Measurements from ENCODE around the gene B3GNT3.

The B3GNT3 gene

DNA sequence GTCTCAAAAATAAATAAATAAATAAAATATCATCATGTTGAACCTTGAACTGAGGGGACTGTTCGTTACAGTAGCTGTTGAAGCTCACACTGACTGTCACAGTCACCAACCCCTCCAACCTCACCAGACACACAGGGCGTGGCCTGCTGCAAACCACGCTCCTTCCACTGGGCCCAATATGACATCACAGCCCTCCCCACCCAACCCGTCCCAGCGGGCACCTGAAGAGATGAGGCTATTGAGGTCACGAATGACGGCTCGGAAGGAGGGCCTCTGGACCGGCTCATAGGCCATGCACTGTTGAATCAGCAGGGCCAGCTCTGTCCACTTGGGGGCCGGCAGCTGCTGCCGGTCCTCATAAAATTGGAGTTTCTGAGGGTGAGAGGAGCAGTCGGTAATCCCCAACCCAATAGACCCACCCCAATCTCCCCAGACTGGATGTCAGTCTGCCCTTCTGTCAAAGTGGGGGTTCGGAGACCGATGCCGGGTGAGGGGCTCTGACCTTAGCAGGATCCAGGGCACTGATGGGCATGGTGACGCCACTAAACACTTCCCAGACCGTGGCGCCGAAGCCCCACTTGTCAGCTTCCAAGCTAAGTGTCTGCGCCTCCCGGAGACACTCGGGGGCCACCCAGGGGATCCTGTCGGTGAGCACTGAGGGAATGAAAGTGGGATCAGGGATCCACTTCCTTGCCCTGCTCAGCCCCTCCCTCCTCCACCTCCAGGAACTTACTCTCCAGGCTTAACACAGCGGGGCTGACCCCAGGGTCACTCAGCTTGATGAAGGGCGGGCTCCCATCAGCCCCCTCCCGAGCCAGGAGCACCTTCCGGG lies 39.6 kb downstream of the B3GNT3 start:
- DNase-seq (ENCODE audit: low spot score) = no peak

DNA sequence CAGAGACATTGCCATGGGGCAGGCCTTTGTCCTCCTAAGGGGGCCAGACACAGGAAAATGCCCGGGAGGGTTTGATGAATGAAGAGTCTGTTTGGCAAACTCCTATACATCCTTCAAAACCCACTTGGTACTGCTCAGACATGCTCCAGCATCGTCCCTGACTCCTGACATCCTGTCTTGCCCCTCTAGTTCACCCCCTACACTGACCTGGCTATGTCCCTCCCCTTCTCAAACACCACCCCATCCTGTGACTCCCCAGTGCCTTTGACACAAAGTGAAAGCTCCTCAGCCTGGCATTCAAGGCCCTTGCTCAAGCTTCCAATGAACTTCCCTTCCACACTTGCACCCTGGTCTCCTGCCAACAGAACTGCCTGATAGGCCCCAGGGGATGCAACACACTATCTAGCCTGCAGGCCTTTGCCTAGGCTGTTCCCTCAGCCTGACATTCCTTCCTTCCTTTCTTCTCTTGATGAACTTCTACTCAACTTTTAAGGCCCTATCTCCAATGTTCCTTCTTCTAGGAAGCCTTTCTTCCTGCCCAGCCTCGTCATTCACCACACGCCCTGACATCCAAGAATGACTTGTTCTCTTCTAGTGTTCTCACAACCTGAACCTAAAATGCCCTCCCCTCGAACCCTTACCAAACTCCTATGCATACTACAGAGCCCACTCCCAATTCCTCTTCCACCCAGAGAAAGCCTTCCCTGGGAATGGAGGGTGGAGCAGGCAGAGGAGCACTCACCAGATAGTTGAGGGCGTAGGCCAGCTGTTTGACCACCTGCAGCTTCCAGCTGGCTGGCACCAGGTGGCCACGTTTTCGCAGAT lies 40.5 kb downstream of the B3GNT3 start:
- no peak for DNase-seq (ENCODE audit: low spot score)

DNA sequence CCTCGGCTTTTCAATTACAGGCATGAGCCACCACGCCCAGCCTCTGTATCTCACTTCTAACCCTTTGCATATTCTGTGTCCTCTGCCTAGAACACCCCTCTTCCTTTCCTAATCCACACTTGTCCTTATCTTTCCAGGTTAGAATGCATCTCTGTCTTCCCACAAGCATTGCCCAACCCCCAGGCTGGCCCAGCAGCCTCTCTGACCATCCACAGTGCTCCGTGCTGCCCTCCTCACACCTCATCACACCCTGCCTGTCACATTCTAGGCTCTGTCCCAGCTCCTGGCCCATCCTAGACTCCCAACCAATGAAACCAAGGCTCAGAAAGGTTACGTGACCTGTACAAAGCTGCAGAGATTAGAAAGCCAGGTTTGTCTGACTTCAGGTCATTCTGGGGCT lies 41.6 kb downstream of the B3GNT3 start:
- DNase-seq (ENCODE audit: low spot score) = no peak

DNA sequence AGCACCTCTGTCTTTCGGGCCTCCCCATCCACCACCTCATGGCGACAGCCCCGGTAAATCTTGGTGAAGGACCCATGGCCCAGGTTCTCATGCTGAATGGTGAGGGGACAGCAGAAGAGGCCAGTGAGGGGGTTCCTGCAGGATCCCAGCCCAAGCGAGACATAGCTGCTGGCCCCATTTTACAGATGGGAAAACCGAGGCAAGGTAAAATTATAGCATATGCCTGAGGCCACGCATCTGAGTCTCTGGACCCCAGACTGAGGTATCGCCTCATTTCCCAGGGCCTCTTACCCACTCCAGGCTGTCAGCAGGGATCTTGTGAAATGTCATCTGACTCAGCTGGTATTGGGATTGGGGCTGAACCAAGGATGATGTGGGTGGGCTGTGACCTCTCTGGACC lies 43.0 kb downstream of the B3GNT3 start:
- no peak for DNase-seq (ENCODE audit: low spot score)

DNA sequence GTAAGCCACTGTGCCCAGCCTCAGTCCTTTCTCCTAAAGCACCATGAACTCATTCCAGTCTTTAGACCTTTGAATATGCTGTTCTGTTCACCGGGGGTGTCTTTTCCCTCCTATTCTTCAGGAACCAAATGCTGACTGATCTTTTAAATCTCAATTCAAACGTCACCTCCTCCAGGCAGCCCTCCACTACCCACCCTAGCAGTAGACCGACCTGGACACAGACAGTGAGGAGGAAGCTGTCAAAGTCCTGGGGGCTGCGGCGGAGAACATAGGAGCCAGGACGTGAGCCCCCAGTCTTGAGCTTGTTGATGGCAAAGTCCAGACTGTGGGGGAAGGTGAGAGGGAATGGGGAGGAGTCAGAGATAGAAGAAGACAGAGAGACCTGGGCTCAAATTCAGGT lies 45.1 kb downstream of the B3GNT3 start:
- no peak for DNase-seq (ENCODE audit: low spot score)

DNA sequence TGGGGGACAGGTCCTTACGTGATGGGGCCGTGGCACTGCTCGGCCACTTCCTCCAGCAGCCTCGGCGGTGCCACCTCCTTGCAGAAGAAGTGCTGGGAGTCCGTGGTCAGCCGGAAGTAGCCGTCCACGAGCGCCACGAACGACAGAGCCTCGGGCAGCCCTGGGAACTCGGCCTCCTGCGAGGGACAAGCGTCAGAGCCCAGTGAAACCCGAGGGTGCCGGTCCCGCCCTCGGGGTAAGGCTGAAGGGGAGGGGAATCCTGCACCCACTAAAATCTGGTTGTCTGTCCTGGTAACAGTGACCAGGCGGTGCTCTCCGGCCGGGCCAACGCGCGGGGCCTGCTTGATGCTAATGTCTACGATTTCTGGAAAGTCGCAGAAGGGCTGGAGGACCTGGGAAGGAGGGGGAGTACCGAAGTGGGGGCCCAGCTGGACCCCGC lies 46.5 kb downstream of the B3GNT3 start:
- no peak for DNase-seq (ENCODE audit: low spot score)

- DNase-seq (ENCODE audit: low spot score) = peak; percentile 23
Measured at GRCh38 chr19:17841810-17842662, 47.1 kb downstream of the B3GNT3 start.

- DNase-seq (ENCODE audit: low spot score) = no peak
Measured at GRCh38 chr19:17842663-17843291, 47.8 kb downstream of the B3GNT3 start.

GRCh38 chr19:17843292-17843827 lies 48.4 kb downstream of the B3GNT3 start:
- DNase-seq (ENCODE audit: low spot score) = no peak

DNA sequence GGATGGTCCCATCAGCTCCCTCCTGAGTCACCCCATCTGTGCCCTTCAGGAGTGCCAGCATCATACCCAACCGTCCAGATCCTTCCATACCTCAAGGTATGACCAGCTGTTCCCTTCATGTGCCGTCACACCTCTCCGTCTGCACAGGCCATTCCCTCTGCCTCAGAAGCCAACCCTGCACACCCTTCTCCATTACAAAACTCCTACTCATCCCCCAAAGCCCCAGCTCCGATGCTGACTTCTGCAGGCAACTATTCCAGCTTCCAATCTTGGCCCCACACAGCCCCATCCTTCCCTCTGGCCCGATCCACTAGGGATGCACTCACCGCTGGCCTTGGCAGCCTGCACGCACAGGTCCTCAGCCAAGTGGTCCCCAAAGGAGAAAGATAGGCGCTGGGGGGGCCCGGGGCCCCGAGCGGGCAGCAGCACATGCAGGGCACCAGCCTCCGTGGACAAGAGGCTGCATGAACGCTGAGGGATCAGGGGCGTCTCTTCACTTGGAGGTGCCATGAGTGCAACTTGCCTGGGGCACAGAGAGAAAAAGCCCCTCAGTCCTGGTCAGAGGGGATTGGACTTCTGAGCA lies 49.1 kb downstream of the B3GNT3 start:
- no peak for DNase-seq (ENCODE audit: low spot score)

- DNase-seq (ENCODE audit: low spot score) = no peak
Measured at GRCh38 chr19:17846146-17846545, 51.2 kb downstream of the B3GNT3 start.

GRCh38 chr19:17847538-17848366 lies 52.8 kb downstream of the B3GNT3 start, which contains the start of gene JAK3:
TSS of gene JAK3 (minus strand) at chr19:17847982. CDS start at chr19:17844417, 3,565 bp downstream.
- no peak for DNase-seq (ENCODE audit: low spot score)

GRCh38 chr19:17848595-17849292 lies 53.8 kb downstream of the B3GNT3 start:
- no peak for DNase-seq (ENCODE audit: low spot score)

DNA sequence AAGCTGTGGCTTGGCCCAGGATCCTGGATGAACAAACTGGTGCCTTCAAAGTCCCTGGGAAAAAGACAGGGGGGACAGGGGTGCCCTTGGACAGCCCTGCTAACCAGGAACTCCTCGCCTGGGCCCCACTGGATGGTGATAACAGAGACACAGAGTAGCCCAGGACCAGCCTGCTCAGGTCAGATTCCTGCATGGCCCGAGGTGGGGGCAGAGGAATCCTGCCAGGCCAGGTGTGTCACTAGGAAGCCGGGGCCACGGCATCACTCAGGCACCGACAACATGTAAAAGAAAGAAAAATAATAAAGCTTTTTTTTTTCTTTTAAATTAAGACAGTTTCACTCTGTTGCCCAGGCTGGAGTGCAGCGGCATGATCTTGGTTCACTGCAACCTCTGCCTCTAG lies 59.1 kb downstream of the B3GNT3 start:
- no peak for DNase-seq (ENCODE audit: low spot score)

DNA sequence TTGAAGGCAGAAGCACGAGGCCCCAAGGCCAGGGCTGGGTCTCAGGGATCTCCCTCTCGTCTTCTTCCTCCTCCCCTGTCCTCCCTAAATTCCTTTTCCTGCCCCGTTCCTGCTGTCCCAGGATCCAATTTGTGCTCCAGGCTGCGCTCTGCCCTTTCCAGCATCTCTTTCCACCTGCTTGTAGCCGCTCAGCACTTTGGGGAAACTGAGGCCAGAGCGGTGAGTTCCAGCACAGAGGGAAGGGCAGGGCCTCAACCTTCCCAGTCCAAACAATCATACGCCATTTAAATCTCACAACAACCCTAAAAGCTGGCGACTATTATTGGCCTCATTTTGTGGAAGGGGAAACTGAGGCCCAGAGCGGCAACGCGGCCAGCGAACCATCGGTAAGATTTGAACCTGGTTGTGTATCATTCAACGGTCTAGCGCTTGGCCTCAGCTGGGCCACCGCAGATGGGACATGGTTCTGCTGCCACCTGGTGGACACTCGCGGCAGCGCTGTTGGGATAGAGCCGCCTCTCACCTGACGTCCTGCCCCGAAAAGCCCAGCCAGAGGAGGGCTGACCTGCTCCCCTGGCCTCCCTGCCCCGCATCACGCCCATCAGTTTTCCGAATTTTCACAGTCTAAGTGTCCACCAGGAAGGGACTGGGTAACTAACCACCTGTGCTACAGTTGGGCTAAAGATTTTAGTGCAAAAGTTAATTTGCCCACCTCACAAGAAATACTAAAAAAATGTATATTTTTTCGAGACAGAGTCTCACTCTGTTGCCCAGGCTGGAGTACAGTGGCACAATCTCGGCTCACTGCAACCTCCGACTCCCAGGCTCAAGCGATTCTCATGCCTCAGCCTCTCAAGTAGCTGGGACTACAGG lies 60.6 kb downstream of the B3GNT3 start:
- DNase-seq (ENCODE audit: low spot score) = peak; percentile 82

DNA sequence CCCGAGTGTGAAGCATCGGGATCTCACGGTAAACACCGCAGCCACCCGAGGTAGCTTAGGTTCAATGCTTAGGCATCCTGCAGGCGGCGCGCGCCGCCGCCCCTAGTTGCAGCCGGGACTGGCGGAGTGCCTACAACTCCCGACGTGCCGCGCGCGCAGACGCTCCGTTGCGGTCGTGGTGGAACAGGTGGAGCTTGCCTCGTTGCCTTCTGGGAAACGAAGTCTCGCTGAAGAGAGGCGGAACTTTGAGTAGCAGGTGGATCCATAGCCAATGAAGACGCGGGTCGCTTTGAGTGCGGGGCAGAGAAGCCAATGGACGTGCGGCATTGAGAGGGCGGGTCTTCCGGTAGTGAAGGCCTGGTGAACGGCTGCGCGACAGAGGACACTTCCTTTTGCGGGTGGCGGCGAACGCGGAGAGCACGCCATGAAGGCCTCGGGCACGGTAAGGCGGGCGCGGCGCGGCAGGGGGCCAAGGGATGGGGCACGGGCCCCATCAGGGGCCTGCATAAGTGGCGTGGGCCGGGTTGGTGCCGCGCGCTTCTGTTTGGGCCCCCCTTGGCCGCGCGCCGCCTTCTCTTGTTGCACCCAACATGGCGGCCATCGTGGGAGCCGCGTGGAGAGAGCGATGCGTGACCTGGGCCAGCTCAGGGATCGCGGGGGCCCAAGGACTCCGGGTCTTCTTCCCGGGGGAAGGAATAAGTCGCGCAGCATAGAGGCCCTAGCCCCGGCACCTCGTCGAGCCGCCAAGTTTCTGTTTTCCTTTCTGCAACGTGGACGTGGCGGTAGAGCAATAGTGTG lies 64.8 kb downstream of the B3GNT3 start, which contains the start of gene RPL18A:
Gene RPL18A (plus strand): TSS at position 378 of the 798 bp plus-strand sequence. CDS start 47 bp downstream, at position 425.
- DNase-seq (ENCODE audit: low spot score) = peak; percentile 100

DNA sequence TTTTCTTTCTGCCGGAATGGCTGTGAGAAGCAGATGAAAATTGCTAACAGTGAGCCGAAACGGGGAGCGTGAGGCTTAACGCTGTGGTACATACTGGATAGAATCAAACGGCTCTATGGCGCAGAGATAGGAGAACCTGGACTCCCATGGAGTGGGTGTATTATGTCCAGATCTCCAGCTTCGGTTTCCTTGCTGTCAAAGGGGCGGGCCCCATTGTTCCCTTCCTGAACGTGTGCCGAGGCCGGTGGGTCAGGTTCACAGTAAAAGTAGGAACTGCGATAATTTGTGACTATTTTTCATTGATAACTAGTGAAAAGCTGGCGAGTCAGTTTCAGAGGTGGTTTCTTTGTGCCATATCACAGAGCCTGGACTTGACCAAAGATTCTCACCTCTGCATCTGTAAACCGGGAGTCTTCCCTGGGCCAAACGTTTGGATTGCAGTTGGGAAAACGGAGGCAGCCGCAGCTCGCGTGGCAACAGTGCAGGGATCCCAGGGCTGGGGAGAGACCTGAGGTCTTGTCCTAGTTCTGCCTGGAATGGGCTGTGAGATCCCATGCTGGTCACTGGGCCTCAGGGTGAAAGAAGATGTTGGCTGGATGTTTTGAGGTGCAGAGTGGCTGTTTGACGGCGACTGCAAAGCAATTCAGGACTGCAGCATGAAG lies 65.5 kb downstream of the B3GNT3 start:
- DNase-seq (ENCODE audit: low spot score) = no peak
